Germinal center (tissue), 1 donor: ENCODE data around the gene KCNJ1.
A peak's percentile ranks its signal among the peaks of the same experiment; 100 is the strongest.

Experiments used
- DNase-seq: peaks from one replicate; pipeline ENCODE4 v3.0.0; 2012; ENCODE audit warnings: mixed read lengths, low spot score

Gene KCNJ1

DNA sequence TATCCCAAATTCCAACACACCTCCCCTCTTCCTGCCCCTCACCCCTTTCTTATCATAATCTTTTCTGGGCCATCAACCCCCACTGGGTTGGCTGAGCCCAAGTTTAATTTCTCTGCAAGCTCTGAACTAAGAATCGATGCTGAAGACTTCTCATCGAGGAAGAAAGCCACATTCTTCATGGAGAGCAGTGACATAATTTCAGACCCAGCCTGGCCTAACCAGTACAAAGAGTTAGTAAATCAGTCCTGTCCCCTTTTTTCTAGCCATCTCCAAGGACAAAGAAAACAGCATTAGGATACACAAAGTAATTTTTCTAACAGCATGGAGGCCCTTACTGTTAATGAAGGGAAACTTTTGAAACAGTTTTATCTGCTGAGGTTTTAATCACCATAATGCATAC lies 45.0 kb downstream of the KCNJ1 start:
- no peak for DNase-seq

- DNase-seq: no peak
Observed at GRCh38 chr11:128821556-128821955, 45.5 kb downstream of the KCNJ1 start.

DNA sequence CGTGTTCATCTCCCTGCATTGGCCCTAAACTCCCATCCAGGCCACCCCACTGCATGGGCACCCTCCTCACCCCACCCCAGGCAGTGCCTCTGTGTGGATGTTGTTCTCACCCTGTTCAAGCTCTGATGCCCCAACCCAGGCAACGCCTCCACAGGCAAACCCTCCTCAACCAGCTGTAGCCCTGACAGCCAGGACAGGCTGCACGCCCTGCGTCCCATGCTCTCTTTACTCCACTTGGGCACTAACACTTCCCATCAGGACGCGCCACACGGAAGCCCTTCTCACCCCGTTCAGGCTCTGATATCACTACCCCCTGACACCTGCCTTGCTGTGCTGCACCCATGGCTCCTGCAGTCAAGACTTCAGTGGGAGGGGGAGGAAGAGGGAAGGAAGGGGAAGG lies 47.9 kb downstream of the KCNJ1 start:
- no peak for DNase-seq

DNA sequence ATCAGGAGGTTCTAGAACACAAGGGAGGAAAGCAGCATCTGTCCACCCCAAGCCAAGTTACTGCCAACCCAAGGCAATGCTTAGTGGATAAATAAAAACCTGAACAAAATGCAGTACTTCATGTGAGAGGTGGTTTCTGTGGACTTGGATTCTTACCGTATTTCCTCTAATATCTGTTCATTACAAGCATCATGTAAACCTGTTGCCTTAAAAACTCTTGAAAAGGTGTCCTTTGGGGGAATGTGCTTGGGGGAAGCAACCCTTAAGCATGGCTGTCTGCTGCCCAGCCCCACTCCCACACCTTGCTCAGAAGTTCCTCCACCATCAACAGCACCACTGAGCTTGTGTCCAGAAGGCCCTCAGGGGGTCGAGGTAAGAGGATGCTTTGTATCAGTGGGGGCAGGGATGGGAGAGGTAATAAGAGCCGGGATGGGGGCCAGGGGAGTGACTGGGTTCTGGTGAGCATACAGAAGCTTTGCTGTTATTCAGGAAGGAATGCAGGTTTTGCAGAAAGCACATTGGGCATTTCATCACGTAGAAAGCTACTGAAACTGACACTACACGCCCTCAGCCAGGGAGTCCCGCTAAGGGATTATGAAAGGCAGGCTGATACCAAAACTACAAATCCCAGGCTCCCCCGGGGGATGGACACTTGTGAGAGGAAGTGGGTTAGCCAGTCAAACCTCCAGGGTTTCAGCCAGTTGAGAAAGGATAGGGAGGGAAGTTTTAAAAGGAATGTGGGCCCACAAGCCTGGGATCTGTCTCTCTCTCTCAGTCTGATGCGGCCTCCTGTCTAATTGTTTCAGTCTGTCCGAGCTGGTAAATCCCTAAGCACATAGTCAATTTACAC lies 52.0 kb downstream of the KCNJ1 start:
- no peak for DNase-seq

DNA sequence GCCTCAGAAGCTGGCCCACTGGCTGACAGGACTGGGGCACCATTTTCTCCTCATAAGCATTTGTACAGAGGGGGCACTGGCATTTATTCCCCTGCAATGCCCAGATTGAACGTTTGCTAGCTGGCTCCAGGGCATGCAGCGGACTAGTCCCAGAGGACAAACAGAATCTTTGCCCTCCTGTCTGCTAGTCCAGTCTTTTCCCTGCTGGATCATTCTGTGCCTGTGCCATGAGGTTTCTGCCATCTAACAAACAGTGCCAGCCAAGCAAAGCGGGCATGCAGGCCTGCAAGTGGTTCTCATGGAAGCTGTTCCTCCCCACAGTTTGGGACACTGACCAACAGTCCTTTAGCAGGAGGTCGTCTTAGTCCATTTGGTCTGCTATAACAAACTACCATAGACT lies 53.4 kb downstream of the KCNJ1 start:
- DNase-seq: no peak

GRCh38 chr11:128810784-128811514 lies 56.1 kb downstream of the KCNJ1 start:
- no peak for DNase-seq

- DNase-seq: no peak
Observed at GRCh38 chr11:128809128-128809527, 58.0 kb downstream of the KCNJ1 start.

DNA sequence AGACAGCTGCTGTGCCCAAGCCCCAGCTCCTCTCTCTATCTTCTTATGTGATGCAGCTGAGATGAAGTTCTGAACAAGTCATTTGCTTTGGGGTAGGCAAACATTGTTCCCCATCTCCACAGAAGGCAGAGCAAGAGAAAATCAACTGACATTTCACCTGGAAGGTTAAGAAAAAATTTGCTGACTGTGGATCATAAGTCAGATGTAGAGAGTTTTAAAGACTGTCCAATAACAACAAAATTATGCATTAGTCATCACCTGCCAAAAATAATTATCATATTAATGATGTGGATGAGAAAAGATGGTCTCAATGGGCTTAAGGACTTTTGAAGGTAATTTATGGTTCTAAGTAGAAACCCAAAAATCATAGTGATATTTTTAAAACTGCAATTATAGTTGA lies 59.2 kb downstream of the KCNJ1 start:
- DNase-seq: no peak

GRCh38 chr11:128806506-128807261 lies 60.4 kb downstream of the KCNJ1 start:
- DNase-seq: no peak

- no peak for DNase-seq
Observed at GRCh38 chr11:128804481-128804880, 62.6 kb downstream of the KCNJ1 start.

GRCh38 chr11:128803449-128804245 lies 63.4 kb downstream of the KCNJ1 start:
- DNase-seq: no peak

DNA sequence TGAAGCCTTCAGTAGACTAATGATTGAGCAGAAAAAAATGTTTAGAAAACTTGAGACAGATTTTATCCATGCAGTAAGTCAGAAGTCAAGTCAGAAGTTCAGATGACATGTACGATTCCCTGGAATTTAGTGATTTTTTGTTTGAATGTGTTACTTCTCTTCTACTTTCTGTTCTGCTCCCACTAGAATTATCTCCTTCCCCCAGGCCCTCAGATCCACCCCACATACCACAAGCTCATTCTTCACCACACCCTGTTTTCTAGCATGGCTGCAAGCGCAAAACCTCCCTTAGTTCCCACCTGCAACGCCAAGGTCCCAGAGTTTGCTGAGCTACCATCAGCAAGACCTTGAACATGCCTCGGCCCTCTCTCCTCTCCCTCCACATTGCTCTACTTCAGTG lies 64.1 kb downstream of the KCNJ1 start:
- DNase-seq: no peak

GRCh38 chr11:128802358-128802981 lies 64.6 kb downstream of the KCNJ1 start:
- no peak for DNase-seq

- no peak for DNase-seq
Observed at GRCh38 chr11:128800871-128801417, 66.2 kb downstream of the KCNJ1 start.

DNA sequence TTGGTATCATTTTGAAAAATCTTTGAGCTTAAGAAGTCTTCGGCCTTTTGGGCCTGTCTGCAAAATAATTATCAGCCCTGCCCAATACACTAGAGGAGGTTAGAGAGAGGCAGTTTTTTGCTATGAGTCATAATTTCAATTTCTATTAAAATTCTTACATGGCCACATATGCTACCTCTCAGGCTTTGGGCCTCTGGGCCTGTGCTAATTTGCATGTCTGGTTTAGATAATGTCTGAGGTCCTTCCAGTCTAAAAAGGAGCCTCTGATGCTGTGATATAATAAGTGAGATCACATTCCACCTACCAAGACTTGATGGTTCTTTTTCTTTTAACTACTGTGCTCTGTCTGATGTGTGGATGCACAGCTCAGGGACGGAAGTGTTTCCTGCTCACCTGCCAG lies 70.8 kb downstream of the KCNJ1 start:
- DNase-seq: peak; percentile 24

- DNase-seq: no peak
Observed at GRCh38 chr11:128790196-128790595, 76.9 kb downstream of the KCNJ1 start.

- DNase-seq: no peak
Observed at GRCh38 chr11:128789497-128790150, 77.5 kb downstream of the KCNJ1 start.
